K562 (cell line): ENCODE measurements around the gene SIK3. TPM values are rescaled to one million over a fixed set of nuclear protein-coding genes. Genes with fewer than 3 reads are reported as not detected.

Source experiments
- ATAC-seq: fragments of 200-7000 bp; cut with Tn5 transposase; 3 replicates; pipeline ENCODE4 v1.9.1; 2020; ENCODE audit warnings: moderate library complexity
- BruUV-seq: library from RNA; stranded (reverse); fragments of 400-500 nt; replicated peaks from 2 replicates; lab custom pipeline; 2021; lab: Mats Ljungman, UMichigan
- CTCF ChIA-PET: fragments of 300-600 bp; formaldehyde crosslinking; extraction: SDS; loops from one replicate; lab custom pipeline; 2021; ENCODE audit warnings: low intra/inter-chr PET ratio; lab: Yijun Ruan, JAX
- POLR2A ChIA-PET: fragments of 300-600, 350-650 bp; sonication (Branson Sonifier 250); formaldehyde crosslinking; extraction: SDS; loops from one replicate; lab custom pipeline; 2021; ENCODE audit warnings: antibody characterized with exemption, inconsistent platforms; lab: Yijun Ruan, JAX
- DNase-seq, 4 experiments: peaks; one replicate each; pipeline versions ENCODE4 v3.0.0 to v3.0.0-alpha.2; 2011 to 2018; ENCODE audit warnings: low spot score in 3 of 4, mixed read lengths in 3 of 4; ENCODE audit errors: extremely low read depth in 1 of 4
- FAIRE-seq: peaks from 2 replicates; lab custom pipeline; 2011; peaks lifted over from hg19 to GRCh38; lab: Jason Lieb, UNC
- H2AFZ ChIP-seq: 2 replicates; pipeline ENCODE4 v1.6.0; 2011; ENCODE audit warnings: low read depth, low read length, control low read depth, inconsistent platforms
- H3K27ac ChIP-seq: fragments of 200-600 bp; 3 replicates; pipeline ENCODE4 v1.8.0; 2011; ENCODE audit warnings: low read depth, mild to moderate bottlenecking, control low read depth, inconsistent platforms, low read length, moderate library complexity, mixed read lengths; ENCODE audit errors: extremely low read depth
- H3K27me3 ChIP-seq, 2 experiments: fragments of 300-600 bp in 1 of 2; 2 replicates in 1 of 2; 3 replicates in 1 of 2; pipeline versions ENCODE4 v1.6.0 to v1.8.0; 2011; ENCODE audit warnings: inconsistent platforms in 2 of 2, low read length in 2 of 2, mild to moderate bottlenecking in 1 of 2, mixed read lengths in 1 of 2, moderate library complexity in 1 of 2; ENCODE audit not compliant: control insufficient read depth in 2 of 2, insufficient read depth in 2 of 2
- H3K36me3 ChIP-seq: fragments of 300-600 bp; 3 replicates; pipeline ENCODE4 v1.8.0; 2011; ENCODE audit warnings: mild to moderate bottlenecking, low read length, inconsistent platforms; ENCODE audit not compliant: control insufficient read depth, insufficient read depth
- H3K4me1 ChIP-seq, 2 experiments: fragments of 200-600 bp in 1 of 2; replicated peaks in 1 of 2; 2 replicates in 1 of 2; 3 replicates in 1 of 2; pipeline versions ENCODE4 v1.5.1 to v1.8.0; 2011; ENCODE audit warnings: inconsistent platforms in 2 of 2, low read length in 2 of 2, mild to moderate bottlenecking in 1 of 2, mixed read lengths in 1 of 2, moderate library complexity in 1 of 2; ENCODE audit not compliant: control insufficient read depth in 2 of 2, insufficient read depth in 2 of 2
- H3K4me2 ChIP-seq: 2 replicates; pipeline ENCODE4 v1.6.1; 2011; ENCODE audit warnings: low read length, control low read depth, inconsistent platforms, mixed read lengths; ENCODE audit not compliant: insufficient read depth
- H3K4me3 ChIP-seq: fragments of 200-600 bp; sonication (generic), shearing (Covaris generic); 2 replicates; pipeline ENCODE4 v1.5.1; 2016; ENCODE audit warnings: control low read depth, inconsistent platforms
- H3K79me2 ChIP-seq: fragments of 200-600 bp; 3 replicates; pipeline ENCODE4 v1.8.0; 2011; ENCODE audit warnings: low read length, inconsistent platforms; ENCODE audit not compliant: control insufficient read depth, insufficient read depth
- H3K9ac ChIP-seq, 2 experiments: 2 replicates each; pipeline versions ENCODE4 v1.6.0 to v1.6.1; 2011; ENCODE audit warnings: low read depth in 2 of 2, low read length in 2 of 2, control low read depth in 1 of 2, inconsistent platforms in 1 of 2, mild to moderate bottlenecking in 1 of 2, mixed read lengths in 1 of 2; ENCODE audit not compliant: insufficient read depth in 1 of 2
- H3K9me1 ChIP-seq: one replicate; pipeline ENCODE4 v1.6.0; 2011; ENCODE audit warnings: inconsistent platforms, mild to moderate bottlenecking, low read length, moderate library complexity; ENCODE audit not compliant: control insufficient read depth, insufficient read depth
- H3K9me3 ChIP-seq: replicated peaks from 2 replicates; pipeline ENCODE4 v1.5.1; 2011; ENCODE audit warnings: low read depth, low read length, inconsistent platforms; ENCODE audit not compliant: control insufficient read depth, insufficient read depth
- H4K20me1 ChIP-seq: replicated peaks from 2 replicates; pipeline ENCODE4 v1.6.1; 2011; ENCODE audit warnings: low read length, inconsistent platforms, mixed read lengths; ENCODE audit not compliant: control insufficient read depth, insufficient read depth
- BDP1 ChIP-seq: IDR thresholded peaks from 3 replicates; pipeline ENCODE4 v1.6.1; 2011; ENCODE audit not compliant: insufficient read length, insufficient read depth
- BRCA1 ChIP-seq, 2 experiments: fragments of 450-650 bp in 1 of 2; sonication (generic) in 1 of 2; formaldehyde crosslinking in 1 of 2; IDR thresholded peaks; 2 replicates each; pipeline versions ENCODE4 v1.5.0 to v1.6.1; 2017 to 2020; ENCODE audit warnings: mild to moderate bottlenecking in 1 of 2, missing genetic modification reagents in 1 of 2
- E2F3 ChIP-seq: fragments of 250-450 bp; sonication (Bioruptor Pico); IDR thresholded peaks from 2 replicates; pipeline ENCODE4 v1.4.0; 2020; ENCODE audit warnings: mild to moderate bottlenecking
- ETV5 ChIP-seq: sonication (generic); formaldehyde crosslinking; IDR thresholded peaks from 2 replicates; pipeline ENCODE4 v1.4.0; 2020; ENCODE audit warnings: low read depth, mild to moderate bottlenecking, missing genetic modification reagents
- FOXJ2 ChIP-seq: fragments of 200-800 bp; sonication (Bioruptor generic); IDR thresholded peaks from 2 replicates; pipeline ENCODE4 v1.6.1; 2016; ENCODE audit warnings: missing genetic modification characterization, missing compliant biosample characterization
- SMAD1 ChIP-seq: fragments of 150-350 bp; IDR thresholded peaks from 2 replicates; pipeline ENCODE4 v1.6.1; 2014; ENCODE audit warnings: low read length, low read depth; ENCODE audit not compliant: partially characterized antibody
- SMARCA4 ChIP-seq: fragments of 450-650 bp; IDR thresholded peaks from 2 replicates; pipeline ENCODE4 v1.6.1; 2016
- ZNF165 ChIP-seq: fragments of 250-450 bp; sonication (Bioruptor Pico); IDR thresholded peaks from 2 replicates; pipeline ENCODE4 v1.4.0; 2020; ENCODE audit warnings: borderline replicate concordance
- ZNF644 ChIP-seq: fragments of 200-800 bp; sonication (Bioruptor generic); IDR thresholded peaks from 2 replicates; pipeline ENCODE4 v1.6.1; 2016; ENCODE audit warnings: low read depth, missing genetic modification characterization, missing compliant biosample characterization
- WGBS: fragments of 100-300 bp; shearing (Covaris generic); methylation state at CpG from one replicate; pipeline ENCODE4 v1.1.6; 2016; ENCODE audit warnings: low coverage, mixed read lengths; ENCODE audit not compliant: insufficient coverage; ENCODE audit errors: missing lambda C conversion rate; 5-methylcytosine and 5-hydroxymethylcytosine counted together
- in situ Hi-C: fragments of 300-500 bp; cut with MboI; formaldehyde crosslinking; loops from 4 replicates; pipeline ENCODE4 v1.15.0; 2018; ENCODE audit warnings: inconsistent platforms, mixed read lengths
- intact Hi-C: fragments of 100-400 bp; cut with micrococcal nuclease; formaldehyde crosslinking; loops from 2 replicates; pipeline ENCODE4 v1.14.2; 2022
- polyA plus RNA-seq, 8 experiments: library from polyadenylated mRNA; depleted of rRNA in 4 of 8; stranded (reverse) in 5 of 8; unstranded in 3 of 8; fragments of >200 nt; fragmentation: Nextera tagmentation in 2 of 8; fragmentation: Illumina TruSeq in 1 of 8; extraction: Ambion mirVana in 2 of 8; extraction: Trizol in 1 of 8; gene quantifications; 2 replicates each; pipeline versions ENCODE4 v1.2.1 to v1.2.3, GENCODE V29; 2011 to 2014; ENCODE audit warnings: inconsistent platforms in 1 of 8, missing spikeins in 1 of 8
- total RNA-seq, 7 experiments: library from RNA; depleted of rRNA in 6 of 7; stranded (reverse); fragments of >200 nt in 6 of 7; fragmentation: Illumina TruSeq in 2 of 7; extraction: Trizol in 2 of 7; gene quantifications; 2 replicates each; pipeline versions ENCODE4 v1.2.1 to v1.2.3, GENCODE V29; 2011 to 2021; ENCODE audit warnings: low replicate concordance in 1 of 7
- TF ChIP-seq, protein P1 (sequence below): fragments of 250-450 bp; sonication (Bioruptor Pico); IDR thresholded peaks from 2 replicates; pipeline ENCODE4 v1.5.0; 2020; ENCODE audit warnings: mild to moderate bottlenecking, borderline replicate concordance
- TF ChIP-seq, protein P2 (sequence below): fragments of 450-650 bp; IDR thresholded peaks from 2 replicates; pipeline ENCODE4 v1.6.1; 2016

Gene SIK3
- total and polyA plus RNA-seq, 9 of the 15 experiments (the other 6 are each of a cell fraction or from before 2014, with no cell fraction given), result 1.6 to 21.6 (median 8.0) TPM

- ChIA-PET CTCF (interaction anchor here (0.6 kb wide), 1 partner anchor 20 kb away, joined by 3 read pairs; no protein-coding TSS in a partner anchor), POLR2A (interaction anchor here (1.2 kb wide), 1 partner anchor 138 kb away, joined by 3 read pairs; no protein-coding TSS in a partner anchor)
- no peak for TF ChIP-seq ZNF644
- TF ChIP-seq, protein P1, sequence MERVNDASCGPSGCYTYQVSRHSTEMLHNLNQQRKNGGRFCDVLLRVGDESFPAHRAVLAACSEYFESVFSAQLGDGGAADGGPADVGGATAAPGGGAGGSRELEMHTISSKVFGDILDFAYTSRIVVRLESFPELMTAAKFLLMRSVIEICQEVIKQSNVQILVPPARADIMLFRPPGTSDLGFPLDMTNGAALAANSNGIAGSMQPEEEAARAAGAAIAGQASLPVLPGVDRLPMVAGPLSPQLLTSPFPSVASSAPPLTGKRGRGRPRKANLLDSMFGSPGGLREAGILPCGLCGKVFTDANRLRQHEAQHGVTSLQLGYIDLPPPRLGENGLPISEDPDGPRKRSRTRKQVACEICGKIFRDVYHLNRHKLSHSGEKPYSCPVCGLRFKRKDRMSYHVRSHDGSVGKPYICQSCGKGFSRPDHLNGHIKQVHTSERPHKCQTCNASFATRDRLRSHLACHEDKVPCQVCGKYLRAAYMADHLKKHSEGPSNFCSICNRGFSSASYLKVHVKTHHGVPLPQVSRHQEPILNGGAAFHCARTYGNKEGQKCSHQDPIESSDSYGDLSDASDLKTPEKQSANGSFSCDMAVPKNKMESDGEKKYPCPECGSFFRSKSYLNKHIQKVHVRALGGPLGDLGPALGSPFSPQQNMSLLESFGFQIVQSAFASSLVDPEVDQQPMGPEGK (CRISPR knock-in tag), result no peak
- no peak for TF ChIP-seq SMAD1
- no peak for TF ChIP-seq ZNF165 (CRISPR knock-in tag)
- no peak for TF ChIP-seq BRCA1 (IDR thresholded peaks at IDR 0.05)
- no peak for TF ChIP-seq BRCA1 (CRISPR knock-in tag; IDR thresholded peaks at IDR 0.05)
- TF ChIP-seq, protein P2, sequence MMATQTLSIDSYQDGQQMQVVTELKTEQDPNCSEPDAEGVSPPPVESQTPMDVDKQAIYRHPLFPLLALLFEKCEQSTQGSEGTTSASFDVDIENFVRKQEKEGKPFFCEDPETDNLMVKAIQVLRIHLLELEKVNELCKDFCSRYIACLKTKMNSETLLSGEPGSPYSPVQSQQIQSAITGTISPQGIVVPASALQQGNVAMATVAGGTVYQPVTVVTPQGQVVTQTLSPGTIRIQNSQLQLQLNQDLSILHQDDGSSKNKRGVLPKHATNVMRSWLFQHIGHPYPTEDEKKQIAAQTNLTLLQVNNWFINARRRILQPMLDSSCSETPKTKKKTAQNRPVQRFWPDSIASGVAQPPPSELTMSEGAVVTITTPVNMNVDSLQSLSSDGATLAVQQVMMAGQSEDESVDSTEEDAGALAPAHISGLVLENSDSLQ, result no peak
- TF ChIP-seq BDP1, result no peak
- TF ChIP-seq FOXJ2, result no peak
- no peak for TF ChIP-seq SMARCA4
- TF ChIP-seq ETV5, result no peak
- TF ChIP-seq E2F3 (CRISPR knock-in tag), result no peak
- Histone ChIP-seq H3K9ac (no peak overlapping the region), H3K4me3 (no peak overlapping the region), H3K27me3 (no peaks in the 10 kb centered on the region), H3K4me1 (no peaks in the 10 kb centered on the region), H3K36me3 (no peaks in the 10 kb centered on the region; the same call in 2 of the 3 replicates), H3K9me1 (no peaks in the 10 kb centered on the region), H3K9me3 (no peaks in the 10 kb centered on the region), H3K79me2 (no peaks in the 10 kb centered on the region), H2AFZ (no peak overlapping the region), H4K20me1 (no peaks in the 10 kb centered on the region), H3K27ac (no peak overlapping the region), H3K4me2 (no peak overlapping the region)
- 83% methylated on average over 7 of the region's 7 CpGs for WGBS
- no peak for DNase-seq
- intact Hi-C loops, result no loop called here
- FAIRE-seq, result no peak
- in situ Hi-C loops, result no loop called here
- no peak for ATAC-seq
- no TSS peak for BruUV-seq
Observed at GRCh38 chr11:116911976-116912734, 186.1 kb downstream of the SIK3 start.
